D341Med (cell line): ENCODE measurements around the gene KHDC3L.
A peak's percentile ranks its signal among the peaks of the same experiment; 100 is the strongest.

Source experiments
- DNase-seq: peaks from one replicate; pipeline ENCODE4 v3.0.0; 2012; ENCODE audit warnings: low spot score

Gene KHDC3L

DNA sequence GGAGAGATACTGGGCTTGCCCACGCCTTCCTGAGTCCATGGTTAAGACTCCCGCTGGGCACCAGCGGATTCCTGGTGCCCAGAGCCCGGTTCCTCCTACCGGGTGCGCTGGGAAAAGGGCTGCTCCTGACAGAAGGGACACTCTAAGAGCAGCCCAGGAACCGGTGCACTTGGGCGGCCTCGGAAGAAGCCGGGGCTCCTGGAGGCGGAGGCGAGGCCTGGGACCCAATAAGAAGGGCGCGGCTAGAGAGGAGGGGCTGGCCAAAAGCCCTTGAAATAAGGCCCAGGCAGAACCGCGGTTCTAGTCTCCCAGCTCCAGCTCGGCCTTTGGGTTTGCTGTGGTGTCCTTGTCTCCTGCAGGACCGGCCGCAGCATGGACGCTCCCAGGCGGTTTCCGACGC is at the start of gene KHDC3L:
TSS of gene KHDC3L (plus strand) at position 301 of the 400 bp plus-strand sequence. CDS start at position 373, 72 bp downstream.
- no peak for DNase-seq

DNA sequence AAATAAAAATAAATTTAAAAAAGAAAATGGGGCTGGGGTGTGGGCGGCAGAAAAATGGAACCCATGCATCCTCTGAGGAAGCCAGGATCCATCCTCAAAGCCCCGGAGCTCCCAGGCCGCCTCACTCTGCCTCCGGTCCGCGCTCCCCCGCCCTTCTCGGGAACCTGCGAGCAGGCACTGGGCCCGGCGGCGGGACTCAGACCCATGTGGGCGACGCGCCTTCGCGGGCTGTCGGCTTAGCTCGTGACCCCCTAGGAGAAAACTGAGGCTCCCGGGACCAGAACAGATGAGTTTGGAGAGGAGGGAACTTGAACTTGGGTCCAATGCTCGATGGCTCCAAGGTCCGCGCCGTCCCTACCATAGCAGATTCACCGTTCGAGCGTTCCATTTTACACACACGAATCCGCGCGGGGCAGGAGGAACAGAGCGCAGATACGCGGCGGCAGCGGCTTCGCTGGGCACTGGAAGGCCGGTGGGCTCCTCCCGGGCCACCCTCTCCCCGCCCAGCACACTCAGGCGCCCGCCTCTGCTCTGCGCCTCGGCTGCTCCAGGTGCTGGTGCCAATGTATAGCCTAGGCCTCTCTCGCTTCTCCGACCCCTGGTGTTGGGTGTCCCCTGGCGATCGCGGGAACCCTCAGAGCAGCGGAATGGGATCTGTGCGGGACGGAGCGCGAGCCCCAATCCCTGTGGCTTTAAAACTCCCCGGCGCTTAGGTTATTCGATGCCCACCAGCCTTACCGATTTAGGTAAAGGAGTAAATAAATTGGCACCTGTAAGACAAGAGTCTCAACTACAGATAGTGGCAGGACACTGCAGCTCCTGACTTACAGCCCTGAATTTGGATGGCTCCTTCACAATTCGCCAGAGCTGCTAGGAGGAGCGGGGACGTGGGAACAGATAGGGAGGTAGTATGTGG is 47.6 kb upstream of the KHDC3L start:
- DNase-seq: no peak

GRCh38 chr6:73323323-73323722 is 39.1 kb upstream of the KHDC3L start:
- no peak for DNase-seq

DNA sequence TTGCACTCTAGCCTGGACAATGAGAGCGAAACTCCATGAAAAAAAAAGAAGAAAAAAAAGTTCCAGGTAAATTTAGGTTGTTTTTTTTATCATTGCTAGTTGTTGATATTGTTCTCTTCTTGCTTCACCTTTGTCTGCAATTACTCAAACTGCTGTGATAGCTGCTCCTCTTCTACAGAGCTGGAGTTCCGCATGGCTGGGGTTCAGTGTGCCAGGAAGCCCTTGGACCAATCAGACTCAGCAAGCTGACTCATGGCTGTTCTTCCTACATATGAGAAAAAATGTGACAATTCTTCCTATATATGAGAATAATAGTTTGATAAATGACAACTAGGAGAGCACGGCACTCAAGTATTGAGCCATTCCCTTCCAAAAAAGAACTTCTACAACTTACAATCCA is 36.8 kb upstream of the KHDC3L start:
- DNase-seq: no peak

GRCh38 chr6:73328790-73329189 is 33.7 kb upstream of the KHDC3L start:
- no peak for DNase-seq

- no peak for DNase-seq
Measured at GRCh38 chr6:73329201-73329600, 33.3 kb upstream of the KHDC3L start.

- DNase-seq: no peak
Measured at GRCh38 chr6:73339340-73339739, 23.1 kb upstream of the KHDC3L start.

DNA sequence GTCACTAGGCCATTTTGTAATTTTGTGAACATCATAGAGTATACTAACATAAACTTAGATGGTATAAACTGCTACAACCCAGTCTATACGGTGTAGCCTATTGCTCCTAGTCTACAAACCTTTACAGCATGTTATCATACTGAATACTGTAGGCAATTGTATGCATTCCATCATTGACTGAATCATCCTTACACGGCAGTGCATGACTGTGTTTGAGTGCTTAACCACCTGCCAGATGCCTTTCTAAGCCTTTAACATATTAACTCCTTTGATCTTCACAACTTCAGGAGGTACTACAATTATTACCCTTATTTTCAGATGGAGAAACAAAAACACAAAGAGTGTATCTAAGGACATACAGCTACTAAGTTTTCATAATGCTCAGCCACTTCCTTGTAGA is 22.4 kb upstream of the KHDC3L start:
- DNase-seq: no peak

DNA sequence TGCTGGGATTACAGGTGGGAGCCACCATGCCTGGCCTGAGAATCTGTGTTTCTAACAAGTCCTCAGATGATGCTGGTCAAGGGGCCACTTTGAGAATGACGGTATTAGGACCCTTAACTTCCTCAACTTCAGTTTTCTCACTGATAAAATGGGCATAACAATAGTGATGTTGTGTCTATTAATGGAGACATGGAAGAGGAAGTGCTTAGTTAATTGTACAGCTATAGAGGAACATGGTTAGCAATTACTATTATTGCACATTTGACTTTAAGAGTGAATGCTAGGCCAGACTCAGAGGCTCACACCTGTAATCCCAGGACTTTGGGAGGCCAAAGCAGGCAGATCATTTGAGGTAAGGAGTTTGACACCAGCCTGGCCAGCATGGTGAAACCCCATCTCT is 21.1 kb upstream of the KHDC3L start:
- no peak for DNase-seq

GRCh38 chr6:73342174-73342573 is 20.3 kb upstream of the KHDC3L start:
- DNase-seq: no peak

GRCh38 chr6:73343164-73343563 is 19.3 kb upstream of the KHDC3L start:
- DNase-seq: no peak

DNA sequence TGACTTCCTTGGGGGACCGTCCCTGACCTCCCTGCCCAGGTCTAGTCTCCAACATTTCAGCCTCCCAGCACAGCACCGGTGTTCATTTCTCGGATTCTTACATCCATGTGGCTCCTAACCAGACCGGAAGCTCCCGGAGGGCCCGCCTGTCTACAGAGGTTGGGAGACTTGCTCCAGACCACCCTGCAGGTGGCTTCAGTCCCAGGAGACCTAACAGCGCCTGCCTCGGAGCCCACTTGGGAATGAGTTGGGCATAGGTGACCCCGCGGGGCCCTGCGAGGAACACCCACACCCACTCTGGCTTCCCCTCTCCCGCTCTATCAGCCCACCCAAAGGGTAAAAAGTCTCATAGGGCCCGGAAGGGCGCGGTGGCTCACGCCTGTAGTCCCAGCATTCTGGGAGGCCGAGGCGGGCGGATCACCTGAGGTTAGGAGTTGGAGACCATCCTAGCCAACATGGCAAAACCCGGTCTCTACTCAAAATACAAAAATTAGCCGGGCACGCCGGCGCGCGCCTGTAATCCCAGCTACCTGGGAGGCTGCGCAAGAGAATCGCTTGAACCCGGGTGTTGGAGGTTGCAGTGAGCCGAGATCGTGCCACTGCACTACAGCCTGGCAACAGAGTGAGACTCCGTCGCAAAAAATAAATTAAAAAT is 13.8 kb upstream of the KHDC3L start:
- DNase-seq: no peak

DNA sequence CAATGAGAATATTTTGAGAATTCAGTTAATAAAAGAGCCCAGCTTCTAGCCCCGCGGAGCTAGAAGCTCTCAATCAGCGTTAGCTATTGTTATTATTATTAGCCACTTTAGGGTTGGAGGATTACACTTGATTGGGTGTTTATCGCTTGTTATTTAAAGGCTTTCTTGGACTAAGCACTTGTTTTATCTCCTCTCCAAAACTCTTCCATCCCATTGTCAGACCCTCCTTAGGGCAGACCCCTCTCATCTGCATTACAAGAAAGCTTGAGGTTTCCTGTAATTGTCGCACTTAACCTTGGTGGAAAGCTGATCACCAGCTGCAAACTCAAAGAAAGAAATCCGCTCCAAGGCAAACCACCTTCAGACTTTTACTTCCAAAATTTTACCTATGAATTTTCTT is 13.1 kb upstream of the KHDC3L start:
- no peak for DNase-seq

GRCh38 chr6:73353636-73354593 is 8.5 kb upstream of the KHDC3L start, which contains the start of gene DPPA5:
TSS of gene DPPA5 (minus strand) at chr6:73354276. CDS start at chr6:73354225, 51 bp downstream.
- DNase-seq: no peak

GRCh38 chr6:73362869-73363536 is 545 bp downstream of the KHDC3L start:
- no peak for DNase-seq

DNA sequence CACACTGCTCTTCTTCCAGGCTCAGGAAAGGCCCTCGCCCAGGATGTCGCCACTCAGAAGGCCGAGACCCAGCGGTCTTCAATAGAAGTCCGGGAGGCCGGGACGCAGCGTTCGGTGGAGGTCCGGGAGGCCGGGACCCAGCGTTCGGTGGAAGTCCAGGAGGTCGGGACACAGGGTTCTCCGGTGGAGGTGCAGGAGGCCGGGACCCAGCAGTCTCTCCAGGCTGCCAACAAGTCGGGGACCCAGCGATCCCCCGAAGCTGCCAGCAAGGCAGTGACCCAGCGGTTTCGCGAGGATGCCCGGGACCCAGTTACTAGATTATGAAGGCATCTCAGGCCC is 1.0 kb downstream of the KHDC3L start:
- DNase-seq: no peak

DNA sequence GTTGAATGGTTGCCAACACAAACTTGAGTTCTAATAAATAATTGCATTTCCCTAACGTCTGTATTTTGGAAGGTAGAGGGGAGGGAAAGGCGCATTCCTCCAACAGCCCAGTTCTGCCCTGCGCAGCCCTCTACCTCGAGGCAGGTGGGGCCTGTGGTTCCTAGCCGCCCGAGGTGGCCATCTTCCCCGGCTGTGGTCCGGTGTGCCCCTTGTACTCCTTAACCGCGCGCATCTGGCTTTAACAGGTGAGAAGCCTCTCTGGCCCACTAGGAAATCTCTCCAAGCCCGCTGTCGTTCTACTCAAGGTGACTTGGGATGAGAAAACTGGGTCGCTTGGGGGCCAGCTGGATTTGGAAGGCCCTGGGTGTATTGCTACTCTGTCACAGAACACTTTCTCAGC is 1.7 kb downstream of the KHDC3L start:
- DNase-seq: no peak

DNA sequence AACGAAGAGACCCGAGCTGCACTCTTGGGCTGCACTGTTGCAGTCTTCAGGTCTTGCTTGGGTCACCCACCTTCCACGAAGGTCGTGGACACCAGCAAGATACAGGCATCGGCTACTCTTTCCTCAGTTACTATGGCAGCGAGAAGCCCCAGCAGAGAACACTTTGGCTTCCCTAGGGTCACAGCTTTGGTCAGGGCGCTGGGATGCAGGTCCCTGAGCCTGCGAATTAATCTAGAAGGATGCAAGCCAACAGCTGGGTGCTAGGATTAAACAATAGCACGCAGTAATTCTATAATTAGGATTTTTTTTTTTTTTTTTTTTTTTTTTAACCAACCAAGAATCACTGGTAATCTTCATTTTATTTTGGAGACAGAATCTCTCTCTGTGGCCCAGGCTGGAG is 2.1 kb downstream of the KHDC3L start:
- peak; percentile 76 for DNase-seq

DNA sequence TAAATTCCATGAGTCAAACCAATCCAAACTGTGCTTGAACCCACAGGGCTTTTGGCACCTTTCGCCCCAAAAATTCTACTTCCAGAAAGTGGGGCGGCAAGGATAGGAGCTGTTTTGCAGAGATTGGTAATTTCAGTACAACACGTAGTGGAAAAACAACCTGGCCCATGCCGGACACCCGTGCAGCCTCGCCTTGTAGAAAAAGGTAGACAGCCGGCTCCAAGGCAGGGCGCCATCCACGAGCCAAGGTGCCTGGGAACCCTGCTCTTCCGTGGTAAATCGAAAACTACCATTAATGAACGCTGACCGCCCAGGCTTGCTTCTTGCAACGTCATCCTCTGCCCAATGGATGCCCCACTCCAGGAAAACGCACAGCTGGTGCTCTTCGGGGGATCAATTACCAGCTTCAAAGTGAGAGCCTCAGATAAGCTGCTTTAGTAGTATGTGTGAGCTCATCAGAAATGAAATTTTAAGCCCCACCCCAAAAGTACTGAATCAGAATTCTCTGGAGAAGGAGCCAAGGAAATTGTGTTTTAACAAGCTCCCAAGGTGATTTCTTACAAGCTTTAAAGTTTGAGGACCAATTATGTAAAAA is 5.4 kb downstream of the KHDC3L start:
- peak; percentile 81 for DNase-seq

- no peak for DNase-seq
Measured at GRCh38 chr6:73368675-73369074, 6.2 kb downstream of the KHDC3L start.

GRCh38 chr6:73369157-73369556 is 6.7 kb downstream of the KHDC3L start:
- DNase-seq: no peak
